A673 (cell line): Measurements from ENCODE around the gene SCYGR3. TPM values are rescaled to one million over a fixed set of nuclear protein-coding genes. Genes with fewer than 3 reads are reported as not detected.

Experiments
- BruUV-seq: library from RNA; stranded (reverse); fragments of 400-500 nt; replicated peaks from 2 replicates; lab custom pipeline; 2021; lab: Mats Ljungman, UMichigan
- CTCF ChIA-PET: fragments of 300-600 bp; sonication (Branson Sonifier 250); formaldehyde crosslinking; loops from one replicate; lab custom pipeline; 2022; ENCODE audit warnings: antibody characterized with exemption; lab: Charles Lee
- POLR2A ChIA-PET: fragments of 300-600 bp; sonication (Branson Sonifier 250); formaldehyde crosslinking; loops from one replicate; lab custom pipeline; 2022; ENCODE audit warnings: antibody characterized with exemption; ENCODE audit not compliant: low non-redundant PET; lab: Charles Lee
- DNase-seq: peaks from one replicate; pipeline ENCODE4 v3.0.0-alpha.2; 2015; ENCODE audit warnings: low spot score
- H3K27ac ChIP-seq: fragments of 200-600 bp; sonication (generic); 2 replicates; pipeline ENCODE4 v1.5.1; 2016; ENCODE audit warnings: mixed run types, low read depth, mild to moderate bottlenecking, mixed read lengths, antibody characterized with exemption, low read length; ENCODE audit not compliant: poor library complexity, severe bottlenecking
- H3K27me3 ChIP-seq: fragments of 200-600 bp; sonication (generic); replicated peaks from 2 replicates; pipeline ENCODE4 v1.6.1; 2017; ENCODE audit warnings: mixed run types, low read depth, mild to moderate bottlenecking, mixed read lengths, antibody characterized with exemption, low read length; ENCODE audit not compliant: insufficient read depth, poor library complexity
- H3K36me3 ChIP-seq: fragments of 200-600 bp; sonication (generic); 2 replicates; pipeline ENCODE4 v1.6.1; 2016; ENCODE audit warnings: mixed run types, mild to moderate bottlenecking, mixed read lengths, antibody characterized with exemption, low read length; ENCODE audit not compliant: insufficient read depth, poor library complexity, severe bottlenecking
- H3K4me1 ChIP-seq: fragments of 200-600 bp; sonication (generic); 2 replicates; pipeline ENCODE4 v1.6.1; 2017; ENCODE audit warnings: mixed run types, mild to moderate bottlenecking, mixed read lengths, antibody characterized with exemption, low read length; ENCODE audit not compliant: insufficient read depth, poor library complexity, severe bottlenecking
- H3K4me3 ChIP-seq: fragments of 200-600 bp; sonication (generic); 2 replicates; pipeline ENCODE4 v1.5.1; 2016; ENCODE audit warnings: low read depth, mixed run types, mild to moderate bottlenecking, mixed read lengths, low read length; ENCODE audit not compliant: poor library complexity, severe bottlenecking
- H3K9me3 ChIP-seq: fragments of 200-600 bp; sonication (generic); 2 replicates; pipeline ENCODE4 v1.6.1; 2016; ENCODE audit warnings: mixed run types, low read depth, mild to moderate bottlenecking, mixed read lengths, antibody characterized with exemption, low read length; ENCODE audit not compliant: poor library complexity, severe bottlenecking
- CTCF ChIP-seq: fragments of 300-800, 200-600 bp; sonication (generic); conservative IDR thresholded peaks from 2 replicates; pipeline ENCODE4 v1.5.1; 2017; ENCODE audit warnings: low read depth, mild to moderate bottlenecking, antibody characterized with exemption, low read length, moderate library complexity, mixed read lengths
- EZH2 ChIP-seq: fragments of 200-600 bp; sonication (generic); IDR thresholded peaks from 2 replicates; pipeline ENCODE4 v1.6.1; 2017; ENCODE audit warnings: borderline replicate concordance, low read depth, mild to moderate bottlenecking, mixed read lengths, antibody characterized with exemption, low read length; ENCODE audit not compliant: poor library complexity, severe bottlenecking
- intact Hi-C: fragments of 100-400 bp; cut with micrococcal nuclease; formaldehyde crosslinking; loops from one replicate; pipeline ENCODE4 v1.10.0; 2022; ENCODE audit not compliant: unreplicated experiment
- total RNA-seq: library from RNA; stranded (reverse); gene quantifications from 2 replicates; pipeline ENCODE4 v1.2.3, GENCODE V29; 2021

The SCYGR3 gene
- total RNA-seq, 1 experiment from 2014 or later = not detected

DNA sequence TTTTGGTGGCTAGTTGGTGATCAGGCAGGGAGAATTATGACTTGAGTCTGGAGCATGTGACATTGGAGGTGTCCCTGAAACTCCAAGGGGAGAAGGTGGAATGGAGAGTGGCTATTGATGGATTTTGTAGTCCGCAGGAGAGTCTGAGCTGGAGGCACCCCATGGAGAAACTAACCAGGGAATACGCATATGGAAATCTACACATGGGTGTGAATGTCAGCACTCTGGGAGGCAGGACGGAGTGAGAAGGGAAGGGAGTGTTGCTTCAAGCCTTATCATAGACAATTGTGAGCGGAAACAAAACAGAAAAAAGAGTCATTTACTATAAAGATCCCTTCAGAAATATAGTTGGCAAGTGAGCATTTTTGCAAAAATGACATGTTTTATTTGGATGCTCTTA is 2.0 kb upstream of the SCYGR3 start:
- Histone ChIP-seq H3K36me3 (no peaks in the 10 kb centered on the region), H3K27ac (no peak overlapping the region), H3K4me1 (no peaks in the 10 kb centered on the region), H3K27me3 (no peaks in the 10 kb centered on the region), H3K4me3 (no peak overlapping the region), H3K9me3 (no peaks in the 10 kb centered on the region)
- ChIA-PET POLR2A (interaction anchor here (0.6 kb wide), 1 partner anchor 98 kb away, joined by 16 read pairs; no protein-coding TSS in a partner anchor), CTCF (no interaction called here)
- no TSS peak for BruUV-seq
- intact Hi-C loops = no loop called here
- TF ChIP-seq EZH2 = no peak
- no peak for TF ChIP-seq CTCF
- no peak for DNase-seq

DNA sequence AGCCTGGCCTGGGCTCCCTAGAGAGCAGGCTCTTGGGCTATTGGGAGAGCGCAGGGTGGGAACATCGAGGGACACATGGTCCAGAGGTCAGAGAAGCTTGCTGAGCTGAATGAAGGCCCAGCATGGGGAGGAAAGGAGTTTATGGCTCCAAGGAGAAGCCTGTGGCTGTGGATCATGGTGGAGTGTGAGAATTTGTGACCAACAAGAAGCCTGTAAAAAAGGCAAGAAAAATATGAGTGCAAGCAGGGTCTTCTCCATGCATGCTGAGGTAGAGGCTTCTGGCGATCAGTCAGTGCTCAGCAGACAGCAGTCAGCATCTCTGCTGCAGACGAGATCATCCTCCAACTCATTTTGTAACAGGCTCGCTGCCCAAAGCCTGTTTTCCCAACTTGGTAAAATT is 1.3 kb upstream of the SCYGR3 start:
- H3K27me3 ChIP-seq = no peaks in the 10 kb centered on the region
- H3K9me3 ChIP-seq = no peaks in the 10 kb centered on the region
- DNase-seq = no peak
- no peak overlapping the region for H3K4me3 ChIP-seq
- CTCF ChIA-PET = no interaction called here
- no TSS peak for BruUV-seq
- POLR2A ChIA-PET = interaction anchor here (0.6 kb wide), 1 partner anchor 97 kb away, joined by 16 read pairs; no protein-coding TSS in a partner anchor
- no peak overlapping the region for H3K27ac ChIP-seq
- intact Hi-C loops = no loop called here
- H3K4me1 ChIP-seq = no peaks in the 10 kb centered on the region
- TF ChIP-seq CTCF (no peak), EZH2 (no peak)
- H3K36me3 ChIP-seq = no peaks in the 10 kb centered on the region

GRCh38 chr2:227615181-227615580 is 541 bp upstream of the SCYGR3 start:
- DNase-seq = no peak
- no peaks in the 10 kb centered on the region for H3K4me1 ChIP-seq
- intact Hi-C loops = no loop called here
- ChIA-PET POLR2A (no interaction called here), CTCF (interaction anchor here (0.6 kb wide), 1 partner anchor 842 kb away, joined by 3 read pairs; no protein-coding TSS in a partner anchor)
- no peaks in the 10 kb centered on the region for H3K27me3 ChIP-seq
- H3K9me3 ChIP-seq = no peaks in the 10 kb centered on the region
- no peak for TF ChIP-seq CTCF
- TF ChIP-seq EZH2 = no peak
- H3K36me3 ChIP-seq = no peaks in the 10 kb centered on the region
- H3K27ac ChIP-seq = no peak overlapping the region
- no TSS peak for BruUV-seq
- no peak overlapping the region for H3K4me3 ChIP-seq
